ENCODE results near the gene RANBP9.

Gene RANBP9

GRCh38 chr6:13710552-13711323 lies 897 bp downstream of the RANBP9 start:
- no peak for DNase-seq (ENCODE audit: low read depth in 2 of 2)

DNA sequence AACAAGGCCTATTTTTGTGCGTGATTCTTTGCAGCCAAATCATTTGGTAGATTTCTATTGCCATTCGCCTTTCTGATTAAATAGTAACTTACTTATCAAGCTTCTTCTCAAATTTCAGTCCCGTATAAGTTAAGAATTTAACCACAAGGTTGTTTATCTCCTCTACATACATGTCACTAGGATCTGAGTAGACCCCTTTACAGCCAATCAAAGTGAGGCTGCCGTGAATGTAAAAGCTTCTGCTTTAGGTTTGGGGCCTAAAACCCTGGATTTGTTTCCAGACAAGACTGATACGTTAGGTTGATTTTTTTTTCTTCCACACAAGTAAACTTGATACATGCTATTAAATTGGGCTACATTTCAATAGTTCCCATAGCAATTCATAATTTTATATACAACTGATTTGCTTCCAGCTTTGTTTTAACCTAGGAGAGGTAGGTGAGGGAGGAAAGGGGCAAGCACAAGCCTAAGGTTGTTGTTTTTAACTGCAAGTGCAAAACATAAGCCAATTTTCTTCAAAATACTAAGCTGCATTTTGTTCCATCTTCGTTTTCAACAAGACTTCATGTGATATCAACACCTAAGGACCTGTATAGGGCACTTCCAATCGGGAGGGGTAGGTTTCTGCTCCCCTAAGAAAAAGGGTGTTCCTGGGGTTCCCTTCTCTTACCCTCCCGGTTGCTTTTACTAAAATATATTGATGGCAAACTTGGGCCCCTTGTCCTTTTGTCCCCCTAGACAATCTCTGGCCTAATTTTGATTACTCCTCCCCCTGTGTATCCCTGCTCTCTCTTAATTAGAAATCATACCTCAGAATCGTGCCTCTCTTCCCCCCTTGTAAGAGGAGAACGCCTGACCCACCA lies 1.7 kb downstream of the RANBP9 start:
- DNase-seq (ENCODE audit: low read depth in 2 of 2), result no peak

GRCh38 chr6:13708736-13709135 lies 2.9 kb downstream of the RANBP9 start:
- DNase-seq (ENCODE audit: low read depth in 2 of 2), result no peak

DNA sequence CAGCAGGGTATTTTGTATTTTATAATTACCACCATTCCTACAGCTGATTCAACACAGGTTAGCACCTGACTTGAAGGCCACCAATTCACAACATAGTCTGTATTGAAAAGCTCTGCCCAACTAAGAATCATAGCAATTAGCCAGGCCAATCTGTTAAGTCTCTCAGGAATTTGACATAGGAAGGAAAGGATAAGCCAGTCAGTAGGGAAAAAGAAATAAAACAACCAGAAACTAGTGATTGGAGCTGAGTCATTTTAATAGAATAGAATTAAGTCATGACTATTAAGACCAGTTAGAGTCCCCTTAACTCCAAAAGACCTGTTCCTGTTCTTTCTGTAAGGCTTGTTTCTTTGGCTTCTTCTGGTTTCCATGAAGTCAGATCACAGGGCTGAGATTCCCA lies 8.1 kb downstream of the RANBP9 start:
- no peak for DNase-seq (ENCODE audit: low read depth in 2 of 2)

DNA sequence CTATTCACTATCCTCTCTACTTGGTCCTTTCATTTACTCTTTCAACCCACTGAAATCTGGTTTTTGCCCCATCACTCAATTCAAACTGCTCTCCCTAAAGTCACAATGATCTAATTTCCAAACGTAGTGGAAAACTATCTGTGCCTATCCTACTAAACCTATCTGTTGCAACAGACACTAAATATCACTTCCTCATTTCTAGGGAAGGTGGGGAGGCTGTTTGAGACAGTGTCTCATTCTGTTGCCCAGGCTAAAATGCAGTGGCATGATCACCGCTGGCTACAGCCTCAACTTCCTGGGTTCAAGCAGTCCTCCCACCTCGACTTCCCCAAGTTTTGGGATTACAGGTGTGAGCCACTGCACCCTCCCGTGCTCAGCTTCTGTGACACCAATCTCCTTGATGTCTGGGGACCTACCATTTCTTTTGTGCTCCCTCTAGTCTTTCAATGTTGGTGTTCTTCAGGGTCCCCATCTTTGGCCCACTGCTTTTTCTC lies 8.8 kb downstream of the RANBP9 start:
- DNase-seq (ENCODE audit: low read depth in 2 of 2), result no peak

GRCh38 chr6:13700232-13700631 lies 11.4 kb downstream of the RANBP9 start:
- DNase-seq (ENCODE audit: low read depth in 2 of 2), result no peak

- DNase-seq (ENCODE audit: low read depth in 2 of 2), result no peak
These were observed 12.9 kb downstream of the RANBP9 start for GRCh38 chr6:13698715-13699114.

- DNase-seq (ENCODE audit: low read depth in 2 of 2), result no peak
These were observed 13.8 kb downstream of the RANBP9 start for GRCh38 chr6:13697857-13698256.

GRCh38 chr6:13696226-13696625 lies 15.4 kb downstream of the RANBP9 start:
- no peak for DNase-seq (ENCODE audit: low read depth in 2 of 2)

GRCh38 chr6:13695252-13695651 lies 16.4 kb downstream of the RANBP9 start:
- DNase-seq (ENCODE audit: low read depth in 2 of 2), result no peak

- no peak for DNase-seq (ENCODE audit: low read depth in 2 of 2)
These were observed 17.1 kb downstream of the RANBP9 start for GRCh38 chr6:13694562-13694961.

DNA sequence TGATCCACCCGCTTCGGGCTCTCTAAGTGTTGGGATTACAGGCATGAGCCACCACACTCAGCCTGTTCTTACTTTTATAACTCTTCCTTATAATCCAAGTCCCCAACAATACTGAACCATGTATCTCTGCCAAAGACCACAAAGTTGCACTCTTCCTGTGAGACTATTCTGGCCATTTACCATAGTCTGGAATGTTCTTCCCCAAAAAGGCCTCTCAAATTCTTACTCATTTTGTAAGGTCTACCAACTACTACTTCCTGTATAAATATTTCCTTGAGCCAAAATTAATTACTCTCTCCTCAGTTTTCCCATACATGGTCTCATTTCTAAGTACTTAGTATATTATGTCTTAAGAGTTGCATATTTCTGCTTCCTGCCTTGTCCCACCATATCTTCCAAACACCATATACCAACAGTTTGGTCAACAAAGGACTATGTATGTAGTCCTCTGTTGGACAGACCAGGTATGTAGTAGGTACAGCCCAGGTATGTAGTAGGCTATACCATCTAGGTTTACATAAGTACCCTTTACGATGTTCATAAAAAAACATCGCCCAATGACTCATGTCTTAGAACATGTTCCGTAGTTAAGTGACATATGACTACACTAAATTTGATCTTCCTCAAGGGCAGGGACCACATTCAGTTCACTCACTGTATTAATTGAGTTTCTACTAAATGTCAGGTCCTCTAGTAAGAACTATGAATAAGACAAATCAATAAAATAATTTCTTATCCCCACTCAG lies 22.0 kb downstream of the RANBP9 start:
- DNase-seq (ENCODE audit: low read depth in 2 of 2), result no peak

DNA sequence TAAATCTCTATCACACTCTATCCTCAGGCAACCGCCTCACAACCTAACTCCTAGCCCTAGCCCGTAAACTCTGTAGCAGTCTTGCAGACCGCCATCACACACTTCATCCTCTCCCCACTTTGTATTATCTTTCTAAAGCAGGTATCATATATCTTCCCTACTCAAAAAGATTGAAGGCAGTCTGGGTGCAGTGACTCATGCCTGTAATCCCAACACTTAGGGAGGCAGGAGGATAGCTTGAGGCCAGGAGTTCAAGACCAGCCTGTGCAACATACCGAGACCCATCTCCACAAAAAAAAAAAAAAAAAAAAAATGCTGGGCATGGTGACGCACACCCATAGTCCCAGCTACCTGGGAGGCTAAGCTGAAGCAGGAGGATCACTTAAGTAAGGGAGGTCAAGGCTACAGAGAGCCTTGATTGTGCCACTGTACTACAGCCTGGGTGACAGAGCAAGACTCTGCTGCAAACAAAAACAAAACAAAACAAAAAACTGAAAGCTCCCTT lies 22.9 kb downstream of the RANBP9 start:
- DNase-seq (ENCODE audit: low read depth in 2 of 2), result no peak

- DNase-seq (ENCODE audit: low read depth in 2 of 2), result no peak
These were observed 23.7 kb downstream of the RANBP9 start for GRCh38 chr6:13687917-13688351.

GRCh38 chr6:13684855-13685254 lies 26.8 kb downstream of the RANBP9 start:
- DNase-seq (ENCODE audit: low read depth in 2 of 2), result no peak

- no peak for DNase-seq (ENCODE audit: low read depth in 2 of 2)
These were observed 28.6 kb downstream of the RANBP9 start for GRCh38 chr6:13683038-13683437.

- DNase-seq (ENCODE audit: low read depth in 2 of 2), result no peak
These were observed 29.3 kb downstream of the RANBP9 start for GRCh38 chr6:13682346-13682745.

DNA sequence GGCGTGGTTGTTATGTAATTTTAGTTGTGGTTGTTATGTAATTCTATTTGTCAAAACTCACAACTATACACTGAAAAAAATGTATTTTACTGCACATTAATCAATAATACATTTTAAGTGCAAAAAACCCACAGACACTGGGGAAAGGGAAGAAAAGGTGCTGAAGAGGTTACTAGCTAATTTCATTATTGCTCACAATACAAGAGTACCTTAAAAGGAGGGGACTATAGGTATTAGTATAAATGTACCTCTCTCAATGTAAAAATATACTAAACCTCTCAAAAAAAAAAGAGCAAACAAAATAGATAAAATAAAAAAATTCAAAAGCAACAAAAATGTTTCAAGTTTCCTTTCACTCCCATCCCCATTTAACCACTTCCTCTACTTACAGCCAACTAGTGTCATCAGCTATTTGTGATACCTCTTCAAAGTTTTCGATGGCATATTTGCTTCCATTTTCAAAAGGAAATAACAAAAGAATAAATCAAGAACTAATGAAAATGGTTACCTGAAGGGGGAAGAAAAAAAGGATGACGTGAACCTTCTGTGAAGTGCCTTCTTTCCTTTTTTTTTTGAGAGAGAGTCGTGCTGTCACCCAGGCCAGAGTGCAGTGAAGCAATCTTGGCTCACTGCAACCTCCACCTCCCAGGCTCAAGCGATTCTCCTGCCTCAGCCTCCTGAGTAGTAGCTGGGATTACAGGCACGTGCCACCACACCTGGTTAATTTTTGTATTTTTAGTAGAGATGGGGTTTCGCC lies 30.2 kb downstream of the RANBP9 start:
- DNase-seq (ENCODE audit: low read depth in 2 of 2), result no peak

GRCh38 chr6:13680448-13680968 lies 31.1 kb downstream of the RANBP9 start:
- DNase-seq (ENCODE audit: low read depth in 2 of 2), result no peak

DNA sequence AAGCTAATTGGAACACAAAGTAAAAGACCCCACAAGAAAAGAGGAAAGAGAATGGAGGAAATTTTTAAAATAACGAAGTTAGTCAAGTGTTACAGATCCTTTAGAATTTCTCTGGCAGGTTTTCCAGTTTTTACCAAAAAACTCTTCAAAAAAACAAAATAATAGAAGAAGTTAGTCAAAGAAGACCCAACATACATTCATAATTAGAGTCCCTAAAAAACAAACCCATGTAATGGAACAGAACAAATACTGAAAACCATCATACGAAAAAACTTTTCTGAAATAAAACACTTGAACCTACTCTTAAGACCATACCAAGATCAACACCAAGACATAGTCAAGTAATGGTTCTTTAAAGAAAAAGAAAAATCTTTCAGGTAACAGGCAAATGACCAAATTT lies 31.6 kb downstream of the RANBP9 start:
- DNase-seq (ENCODE audit: low read depth in 2 of 2), result no peak
